HepG2 (cell line): ENCODE results near the gene SERPINA6. TPM values are rescaled to one million over a fixed set of nuclear protein-coding genes. Genes with fewer than 3 reads are reported as not detected.

ENCODE experiments used
- ATAC-seq: fragments of 200-7000 bp; cut with Tn5 transposase; 3 replicates; pipeline ENCODE4 v1.9.1; 2020; ENCODE audit warnings: mild to moderate bottlenecking, moderate library complexity
- BruUV-seq: library from RNA; stranded (reverse); fragments of 400-500 nt; replicated peaks from 2 replicates; lab custom pipeline; 2021; lab: Mats Ljungman, UMichigan
- CTCF ChIA-PET: fragments of 300-600 bp; formaldehyde crosslinking; extraction: SDS; loops from one replicate; lab custom pipeline; 2021; ENCODE audit warnings: low total read pairs, inconsistent platforms, low intra/inter-chr PET ratio; lab: Yijun Ruan, JAX
- POLR2A ChIA-PET: fragments of 350-600 bp; sonication (Branson Sonifier 250); formaldehyde crosslinking; loops from one replicate; lab custom pipeline; 2020; ENCODE audit warnings: antibody characterized with exemption, inconsistent platforms; lab: Yijun Ruan, JAX
- DNase-seq: peaks from one replicate; pipeline ENCODE4 v3.0.0-alpha.2; 2015; ENCODE audit warnings: low spot score
- FAIRE-seq: peaks from 3 replicates; lab custom pipeline; 2011; peaks lifted over from hg19 to GRCh38; lab: Jason Lieb, UNC
- H2AFZ ChIP-seq: one replicate; pipeline ENCODE4 v1.6.1; 2011; ENCODE audit warnings: low read length, inconsistent platforms
- H3K27ac ChIP-seq: fragments of 300-600 bp; 3 replicates; pipeline ENCODE4 v1.8.0; 2011; ENCODE audit warnings: mixed run types, mild to moderate bottlenecking, mixed read lengths, low read length, inconsistent platforms; ENCODE audit not compliant: insufficient read depth; ENCODE audit errors: extremely low read length
- H3K27me3 ChIP-seq, 2 experiments: fragments of 200-600 bp in 1 of 2; 2 replicates in 1 of 2; 3 replicates in 1 of 2; pipeline versions ENCODE4 v1.6.0 to v1.8.0; 2011; ENCODE audit warnings: low read length in 2 of 2, mild to moderate bottlenecking in 2 of 2, moderate library complexity in 2 of 2, inconsistent platforms in 1 of 2; ENCODE audit not compliant: insufficient read depth in 2 of 2, control insufficient read depth in 1 of 2
- H3K36me3 ChIP-seq, 2 experiments: fragments of 200-600 bp in 1 of 2; replicated peaks in 1 of 2; 2 replicates in 1 of 2; 3 replicates in 1 of 2; pipeline versions ENCODE4 v1.5.1 to v1.8.0; 2011; ENCODE audit warnings: low read length in 2 of 2, inconsistent platforms in 1 of 2; ENCODE audit not compliant: insufficient read depth in 2 of 2, control insufficient read depth in 1 of 2
- H3K4me1 ChIP-seq: 2 replicates; pipeline ENCODE4 v1.5.1; 2012; ENCODE audit warnings: low read length, inconsistent platforms; ENCODE audit not compliant: insufficient read depth
- H3K4me2 ChIP-seq: 2 replicates; pipeline ENCODE4 v1.6.0; 2011; ENCODE audit warnings: low read depth, low read length, inconsistent platforms
- H3K4me3 ChIP-seq, 3 experiments: fragments of 200-600 bp in 1 of 3; sonication (generic), shearing (Covaris generic) in 1 of 3; replicated peaks in 1 of 3; 2 replicates each; pipeline ENCODE4 v1.5.1; 2011 to 2016; ENCODE audit warnings: low read length in 3 of 3, inconsistent platforms in 2 of 3, low read depth in 2 of 3, mild to moderate bottlenecking in 2 of 3, control low read depth in 1 of 3, mixed read lengths in 1 of 3; ENCODE audit not compliant: insufficient read depth in 1 of 3
- H3K79me2 ChIP-seq: one replicate; pipeline ENCODE4 v1.6.1; 2011; ENCODE audit warnings: low read length, inconsistent platforms; ENCODE audit not compliant: insufficient read depth
- H3K9ac ChIP-seq: 2 replicates; pipeline ENCODE4 v1.6.0; 2011; ENCODE audit warnings: mild to moderate bottlenecking, low read depth, low read length, inconsistent platforms; ENCODE audit not compliant: insufficient read depth
- H3K9me3 ChIP-seq: 2 replicates; pipeline ENCODE4 v1.5.1; 2012; ENCODE audit warnings: mild to moderate bottlenecking, low read length
- H4K20me1 ChIP-seq: 2 replicates; pipeline ENCODE4 v1.6.0; 2011; ENCODE audit warnings: inconsistent platforms, mild to moderate bottlenecking, low read length, moderate library complexity; ENCODE audit not compliant: insufficient read depth
- FOXJ3 ChIP-seq: sonication (generic); formaldehyde crosslinking; IDR thresholded peaks from 2 replicates; pipeline ENCODE4 v1.4.0; 2020; ENCODE audit warnings: missing genetic modification reagents, mild to moderate bottlenecking, borderline replicate concordance
- HOXD1 ChIP-seq: sonication (generic); formaldehyde crosslinking; IDR thresholded peaks from 2 replicates; pipeline ENCODE4 v1.5.0; 2020; ENCODE audit warnings: missing genetic modification reagents
- SYNCRIP ChIP-seq: fragments of 200-400 bp; formaldehyde crosslinking; IDR thresholded peaks from 2 replicates; pipeline ENCODE4 v1.6.1; 2018; ENCODE audit warnings: mild to moderate bottlenecking, low read depth, low read length; ENCODE audit not compliant: insufficient read depth
- ZNF143 ChIP-seq: sonication (generic); formaldehyde crosslinking; IDR thresholded peaks from 2 replicates; pipeline ENCODE4 v1.4.0; 2020; ENCODE audit warnings: missing genetic modification reagents
- ZNF367 ChIP-seq: sonication (generic); formaldehyde crosslinking; IDR thresholded peaks from 2 replicates; pipeline ENCODE4 v1.4.0; 2020; ENCODE audit warnings: missing genetic modification reagents, borderline replicate concordance
- ZSCAN22 ChIP-seq: sonication (generic); formaldehyde crosslinking; IDR thresholded peaks from 2 replicates; pipeline ENCODE4 v1.4.0; 2020; ENCODE audit warnings: mild to moderate bottlenecking, missing genetic modification reagents
- WGBS: methylation state at CpG from one replicate; pipeline ENCODE4 v1.1.6; 2017; ENCODE audit warnings: low lambda C conversion rate; 5-methylcytosine and 5-hydroxymethylcytosine counted together
- in situ Hi-C: cut with HindIII; loops from 2 replicates; pipeline ENCODE4 v1.10.0; 2017; ENCODE audit warnings: low pct_unique_long_range_greater_than_20kb; ENCODE audit not compliant: extremely low pct_ligation_motif_present
- intact Hi-C: fragments of 100-400 bp; cut with micrococcal nuclease; formaldehyde crosslinking; loops from one replicate; pipeline ENCODE4 v1.10.0; 2022; ENCODE audit not compliant: unreplicated experiment
- polyA plus RNA-seq, 8 experiments: library from polyadenylated mRNA; depleted of rRNA in 3 of 8; stranded (reverse) in 7 of 8; unstranded in 1 of 8; fragments of >200 nt; fragmentation: Illumina TruSeq in 4 of 8; extraction: Trizol in 4 of 8; gene quantifications; 2 replicates each; pipeline versions ENCODE4 v1.2.1 to v1.2.3, GENCODE V29; 2011 to 2016; ENCODE audit warnings: low read depth in 4 of 8, missing spikeins in 1 of 8, mixed read lengths in 1 of 8; ENCODE audit not compliant: insufficient read depth in 1 of 8
- total RNA-seq, 5 experiments: library from RNA; depleted of rRNA; stranded (reverse); fragments of >200 nt; fragmentation: Illumina TruSeq; extraction: Trizol; gene quantifications; 2 replicates each; pipeline ENCODE4 v1.2.3, GENCODE V29; 2016; ENCODE audit warnings: low read depth in 1 of 5
- TF ChIP-seq, protein P1 (sequence below): sonication (generic); formaldehyde crosslinking; IDR thresholded peaks from 2 replicates; pipeline ENCODE4 v1.9.0; 2021; ENCODE audit warnings: missing genetic modification reagents, borderline replicate concordance

Gene SERPINA6
- total and polyA plus RNA-seq, 2 of the 13 experiments (the other 11 are each of a cell fraction or from before 2014, with no cell fraction given): 260 to 333 TPM

DNA sequence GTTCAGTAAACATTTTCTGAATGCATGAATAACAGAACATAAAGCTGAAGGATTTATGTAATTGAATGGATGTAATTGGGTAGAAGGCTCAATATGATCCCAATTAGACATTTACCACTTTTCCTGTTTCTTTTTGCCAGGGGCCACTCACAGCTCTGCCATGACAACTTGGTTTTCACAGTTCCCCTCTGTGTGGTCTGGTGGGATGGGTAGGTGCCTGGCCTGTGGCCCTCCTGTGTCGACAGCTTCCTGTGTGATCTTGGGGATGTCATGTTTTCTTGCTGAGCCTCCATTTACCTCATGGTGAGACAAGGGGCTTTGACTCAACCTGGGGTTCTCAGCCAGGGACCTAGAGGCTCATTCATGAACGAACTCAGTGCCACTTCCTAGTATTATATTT lies 17.5 kb downstream of the SERPINA6 start:
- in situ Hi-C loops: loop anchor here (5.0 to 10.0 kb wide), 2 partner anchors 168 to 251 kb away; no protein-coding TSS in a partner anchor
- H3K79me2 ChIP-seq: no peaks in the 10 kb centered on the region
- TF ChIP-seq SYNCRIP: no peak
- POLR2A ChIA-PET: interaction anchor here (0.6 to 1.9 kb wide), 3 partner anchors 11 to 276 kb away, joined by 3 to 18 read pairs (median 4); partner anchors contain the start of gene SERPINA10
- H3K27ac ChIP-seq: no peak overlapping the region
- no peak overlapping the region for H3K4me3 ChIP-seq
- no TSS peak for BruUV-seq
- no peak overlapping the region for H3K4me2 ChIP-seq
- CTCF ChIA-PET: no interaction called here
- intact Hi-C loops: no loop called here
- H4K20me1 ChIP-seq: no peaks in the 10 kb centered on the region
- H2AFZ ChIP-seq: no peak overlapping the region
- H3K27me3 ChIP-seq: no peaks in the 10 kb centered on the region
- 0 out of 2 replicates have a peak, but pooled peaks cover 6% of the 10 kb centered on the region for H3K9me3 ChIP-seq
- DNase-seq: no peak
- peaks cover 14% of the 10 kb centered on the region for H3K4me1 ChIP-seq
- 85% methylated on average over 2 of the region's 2 CpGs for WGBS
- no peak for FAIRE-seq
- no peak for ATAC-seq
- H3K9ac ChIP-seq: no peak overlapping the region
- H3K36me3 ChIP-seq: peaks cover 32 to 73% of the 10 kb centered on the region in 2 experiments

DNA sequence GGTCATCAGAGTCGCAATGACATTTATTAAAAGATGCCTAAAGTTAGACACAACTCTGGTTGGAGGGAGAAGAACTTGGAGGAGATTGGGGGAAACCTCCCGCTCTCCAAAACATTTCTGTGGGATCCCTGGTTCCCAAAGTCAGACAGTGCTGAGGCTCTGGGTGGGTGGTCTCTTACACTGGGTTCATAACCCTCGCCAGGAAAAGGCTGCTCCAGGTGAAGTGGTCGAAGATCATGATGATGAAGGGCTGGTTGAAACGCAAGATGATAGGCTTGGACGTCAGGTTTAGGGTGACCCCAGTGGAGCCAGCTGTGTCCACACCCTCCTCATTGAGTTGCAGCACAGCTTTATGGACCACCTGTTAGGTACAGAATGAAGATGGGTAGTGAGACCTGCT lies 18.9 kb downstream of the SERPINA6 start:
- POLR2A ChIA-PET: no interaction called here

More for the DNA sequence above, 18.9 kb downstream of the SERPINA6 start:
- Histone ChIP-seq H2AFZ (no peak overlapping the region), H3K27me3 (no peaks in the 10 kb centered on the region), H3K36me3 (peaks cover 27 to 60% of the 10 kb centered on the region in 2 experiments), H3K4me2 (no peak overlapping the region), H4K20me1 (no peaks in the 10 kb centered on the region), H3K27ac (no peak overlapping the region), H3K9me3 (0 out of 2 replicates have a peak, but pooled peaks cover 6% of the 10 kb centered on the region), H3K9ac (no peak overlapping the region), H3K4me1 (peaks cover 14% of the 10 kb centered on the region), H3K4me3 (no peak overlapping the region), H3K79me2 (no peaks in the 10 kb centered on the region)
- no TSS peak for BruUV-seq
- ATAC-seq: no peak
- in situ Hi-C loops: loop anchor here (10.0 kb wide), 1 partner anchor 249 kb away; no protein-coding TSS in a partner anchor
- 100% methylated on average over 3 of the region's 6 CpGs for WGBS
- intact Hi-C loops: no loop called here
- DNase-seq: no peak
- FAIRE-seq: no peak
- TF ChIP-seq, protein P1, sequence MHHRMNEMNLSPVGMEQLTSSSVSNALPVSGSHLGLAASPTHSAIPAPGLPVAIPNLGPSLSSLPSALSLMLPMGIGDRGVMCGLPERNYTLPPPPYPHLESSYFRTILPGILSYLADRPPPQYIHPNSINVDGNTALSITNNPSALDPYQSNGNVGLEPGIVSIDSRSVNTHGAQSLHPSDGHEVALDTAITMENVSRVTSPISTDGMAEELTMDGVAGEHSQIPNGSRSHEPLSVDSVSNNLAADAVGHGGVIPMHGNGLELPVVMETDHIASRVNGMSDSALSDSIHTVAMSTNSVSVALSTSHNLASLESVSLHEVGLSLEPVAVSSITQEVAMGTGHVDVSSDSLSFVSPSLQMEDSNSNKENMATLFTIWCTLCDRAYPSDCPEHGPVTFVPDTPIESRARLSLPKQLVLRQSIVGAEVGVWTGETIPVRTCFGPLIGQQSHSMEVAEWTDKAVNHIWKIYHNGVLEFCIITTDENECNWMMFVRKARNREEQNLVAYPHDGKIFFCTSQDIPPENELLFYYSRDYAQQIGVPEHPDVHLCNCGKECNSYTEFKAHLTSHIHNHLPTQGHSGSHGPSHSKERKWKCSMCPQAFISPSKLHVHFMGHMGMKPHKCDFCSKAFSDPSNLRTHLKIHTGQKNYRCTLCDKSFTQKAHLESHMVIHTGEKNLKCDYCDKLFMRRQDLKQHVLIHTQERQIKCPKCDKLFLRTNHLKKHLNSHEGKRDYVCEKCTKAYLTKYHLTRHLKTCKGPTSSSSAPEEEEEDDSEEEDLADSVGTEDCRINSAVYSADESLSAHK: no peak
- TF ChIP-seq ZNF143 (CRISPR knock-in tag) (no peak), FOXJ3 (CRISPR knock-in tag) (no peak), HOXD1 (CRISPR knock-in tag) (no peak), ZSCAN22 (CRISPR knock-in tag) (no peak), ZNF367 (CRISPR knock-in tag) (no peak)
- CTCF ChIA-PET: no interaction called here
